Testis (tissue), 2 donors: ENCODE measurements around the gene MOG.

Experiments used
- POLR2A ChIP-seq: fragments of 450-650 bp; IDR thresholded peaks from one replicate; pipeline ENCODE4 v1.6.1; 2017; ENCODE audit warnings: antibody characterized with exemption, mild to moderate bottlenecking, moderate library complexity
- TF ChIP-seq, protein P1 (sequence below), 3 experiments: fragments of 450-650 bp in 2 of 3; fragments of 200-600 bp in 1 of 3; sonication (generic) in 1 of 3; IDR thresholded peaks; one replicate each; pipeline ENCODE4 v1.5.1; 2016 to 2019; ENCODE audit warnings: antibody characterized with exemption in 3 of 3, mild to moderate bottlenecking in 2 of 3, moderate library complexity in 1 of 3

- TF ChIP-seq, protein P1, sequence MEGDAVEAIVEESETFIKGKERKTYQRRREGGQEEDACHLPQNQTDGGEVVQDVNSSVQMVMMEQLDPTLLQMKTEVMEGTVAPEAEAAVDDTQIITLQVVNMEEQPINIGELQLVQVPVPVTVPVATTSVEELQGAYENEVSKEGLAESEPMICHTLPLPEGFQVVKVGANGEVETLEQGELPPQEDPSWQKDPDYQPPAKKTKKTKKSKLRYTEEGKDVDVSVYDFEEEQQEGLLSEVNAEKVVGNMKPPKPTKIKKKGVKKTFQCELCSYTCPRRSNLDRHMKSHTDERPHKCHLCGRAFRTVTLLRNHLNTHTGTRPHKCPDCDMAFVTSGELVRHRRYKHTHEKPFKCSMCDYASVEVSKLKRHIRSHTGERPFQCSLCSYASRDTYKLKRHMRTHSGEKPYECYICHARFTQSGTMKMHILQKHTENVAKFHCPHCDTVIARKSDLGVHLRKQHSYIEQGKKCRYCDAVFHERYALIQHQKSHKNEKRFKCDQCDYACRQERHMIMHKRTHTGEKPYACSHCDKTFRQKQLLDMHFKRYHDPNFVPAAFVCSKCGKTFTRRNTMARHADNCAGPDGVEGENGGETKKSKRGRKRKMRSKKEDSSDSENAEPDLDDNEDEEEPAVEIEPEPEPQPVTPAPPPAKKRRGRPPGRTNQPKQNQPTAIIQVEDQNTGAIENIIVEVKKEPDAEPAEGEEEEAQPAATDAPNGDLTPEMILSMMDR (IDR thresholded peaks at IDR 0.05), result no peak
- no peak for TF ChIP-seq POLR2A
Measured at GRCh38 chr6:29655658-29656057, 1.2 kb upstream of the MOG start.
